ENCODE data around the gene SRP14.

DNA sequence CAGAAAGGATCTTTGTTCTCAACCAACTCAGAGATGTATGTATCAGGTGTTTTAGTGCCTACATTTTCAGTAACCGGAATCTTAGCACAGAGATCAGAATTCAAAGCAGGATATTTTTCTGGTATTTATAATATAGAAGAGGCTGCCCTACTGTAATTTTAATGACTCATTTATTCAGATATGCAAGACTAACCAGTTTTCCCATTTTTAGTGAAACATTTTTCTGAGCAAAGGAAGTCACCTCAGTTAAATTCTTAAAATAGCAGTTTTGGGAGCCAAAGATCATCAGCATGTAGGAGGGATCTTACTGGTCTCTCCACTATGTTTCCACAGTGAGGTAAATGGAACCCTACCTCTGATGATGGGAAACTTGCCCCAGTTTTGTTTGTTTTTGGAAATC lies 42.0 kb downstream of the SRP14 start:
- no peak for TF ChIP-seq CTCF (IDR thresholded peaks at IDR 0.05)
- TF ChIP-seq POLR2A (IDR thresholded peaks at IDR 0.05) = no peak
